ENCODE measurements around the gene STARD9.

- TF ChIP-seq, protein P1, sequence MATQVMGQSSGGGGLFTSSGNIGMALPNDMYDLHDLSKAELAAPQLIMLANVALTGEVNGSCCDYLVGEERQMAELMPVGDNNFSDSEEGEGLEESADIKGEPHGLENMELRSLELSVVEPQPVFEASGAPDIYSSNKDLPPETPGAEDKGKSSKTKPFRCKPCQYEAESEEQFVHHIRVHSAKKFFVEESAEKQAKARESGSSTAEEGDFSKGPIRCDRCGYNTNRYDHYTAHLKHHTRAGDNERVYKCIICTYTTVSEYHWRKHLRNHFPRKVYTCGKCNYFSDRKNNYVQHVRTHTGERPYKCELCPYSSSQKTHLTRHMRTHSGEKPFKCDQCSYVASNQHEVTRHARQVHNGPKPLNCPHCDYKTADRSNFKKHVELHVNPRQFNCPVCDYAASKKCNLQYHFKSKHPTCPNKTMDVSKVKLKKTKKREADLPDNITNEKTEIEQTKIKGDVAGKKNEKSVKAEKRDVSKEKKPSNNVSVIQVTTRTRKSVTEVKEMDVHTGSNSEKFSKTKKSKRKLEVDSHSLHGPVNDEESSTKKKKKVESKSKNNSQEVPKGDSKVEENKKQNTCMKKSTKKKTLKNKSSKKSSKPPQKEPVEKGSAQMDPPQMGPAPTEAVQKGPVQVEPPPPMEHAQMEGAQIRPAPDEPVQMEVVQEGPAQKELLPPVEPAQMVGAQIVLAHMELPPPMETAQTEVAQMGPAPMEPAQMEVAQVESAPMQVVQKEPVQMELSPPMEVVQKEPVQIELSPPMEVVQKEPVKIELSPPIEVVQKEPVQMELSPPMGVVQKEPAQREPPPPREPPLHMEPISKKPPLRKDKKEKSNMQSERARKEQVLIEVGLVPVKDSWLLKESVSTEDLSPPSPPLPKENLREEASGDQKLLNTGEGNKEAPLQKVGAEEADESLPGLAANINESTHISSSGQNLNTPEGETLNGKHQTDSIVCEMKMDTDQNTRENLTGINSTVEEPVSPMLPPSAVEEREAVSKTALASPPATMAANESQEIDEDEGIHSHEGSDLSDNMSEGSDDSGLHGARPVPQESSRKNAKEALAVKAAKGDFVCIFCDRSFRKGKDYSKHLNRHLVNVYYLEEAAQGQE (IDR thresholded peaks at IDR 0.05; ENCODE audit: insufficient read depth in 1 of 2, low read depth in 2 of 2, low read length in 2 of 2) = no peak
- no peak for TF ChIP-seq POLR2AphosphoS5 (IDR thresholded peaks at IDR 0.05; ENCODE audit: low read depth, low read length)
Observed at GRCh38 chr15:42608110-42608531, 32.7 kb downstream of the STARD9 start.
